Neural progenitor cell (in vitro differentiated cells): ENCODE data around the gene ZBED5.

Experiments used
- CTCF ChIP-seq: fragments of 200-600 bp; sonication (generic); IDR thresholded peaks from 2 replicates; pipeline ENCODE4 v1.5.1; 2017; ENCODE audit warnings: antibody characterized with exemption, mild to moderate bottlenecking
- EZH2 ChIP-seq: fragments of 200-600 bp; sonication (generic); IDR thresholded peaks from 2 replicates; pipeline ENCODE4 v1.6.1; 2017; ENCODE audit warnings: antibody characterized with exemption, mild to moderate bottlenecking, moderate library complexity
- EZH2phosphoT487 ChIP-seq: fragments of 200-600 bp; sonication (generic); IDR thresholded peaks from 2 replicates; pipeline ENCODE4 v1.6.1; 2017; ENCODE audit warnings: antibody characterized with exemption

- TF ChIP-seq CTCF = no peak
- TF ChIP-seq EZH2phosphoT487 = no peak
- TF ChIP-seq EZH2 = no peak
Measured at GRCh38 chr11:10813945-10814344, 43.9 kb downstream of the ZBED5 start.
